Measurements from ENCODE around the gene LRRN4CL. TPM values are rescaled to one million over a fixed set of nuclear protein-coding genes. Genes with fewer than 3 reads are reported as not detected.
"Not testable (repeated sequence)": the region's sequence is repeated elsewhere in the genome, so short reads cannot be mapped to it uniquely, and the experiment has no call there.

Gene LRRN4CL
- polyA plus RNA-seq (ENCODE audit: low read depth in 6 of 6): not detected

DNA sequence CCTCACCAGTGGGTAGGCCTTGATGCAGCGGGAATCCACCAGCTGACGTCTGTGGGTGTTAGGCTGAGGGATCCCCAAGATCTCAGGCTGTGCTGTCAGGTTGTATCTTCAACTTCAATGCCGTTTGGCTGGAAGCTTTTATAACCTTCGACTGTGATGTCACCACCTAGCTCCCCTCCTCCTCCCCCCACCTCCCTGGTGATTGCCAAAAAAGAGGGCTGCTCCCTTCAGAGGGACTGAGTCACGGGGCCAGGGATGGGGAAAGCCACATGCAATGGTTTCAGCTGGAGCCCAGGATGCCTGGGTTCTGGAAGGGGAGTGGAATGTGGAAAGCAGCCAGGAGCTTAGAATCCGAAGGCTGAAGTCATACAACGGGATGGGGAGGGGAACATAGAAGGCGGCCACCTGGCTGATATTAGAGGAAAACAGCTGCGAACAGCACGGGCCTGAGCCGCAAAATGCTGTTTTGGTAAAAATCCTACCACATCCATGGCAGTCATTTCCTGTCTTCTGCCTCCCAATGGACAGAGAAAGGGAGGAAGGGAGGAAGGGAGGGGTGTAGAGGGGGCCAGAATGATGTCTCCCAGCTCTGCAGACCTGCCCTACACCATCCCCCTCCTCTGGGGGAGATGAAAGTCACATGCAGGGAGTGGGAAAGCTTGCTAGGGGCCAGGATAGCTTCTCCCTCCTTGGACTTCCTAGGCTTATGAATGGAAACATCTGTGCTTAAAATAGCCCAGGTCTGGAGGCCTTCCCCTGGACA, at the start of gene LRRN4CL:
TSS of gene LRRN4CL (minus strand) at position 110 of the 763 bp plus-strand sequence. CDS start 1,022 bp downstream, outside the sequence.
- Mint-ChIP-seq H3K36me3 (peaks cover 4 to 8% of the 10 kb centered on the region in 2 donors), H3K27ac (peak within 1 kb of the TSS in 2 of 6 donors; percentile 53 to 76), H3K9me3 (no peaks in the 10 kb centered on the region), H3K27me3 (peaks cover 4 to 21% (median 8%) of the 10 kb centered on the region in 3 donors), H3K4me3 (peak within 1 kb of the TSS in 1 of 8 donors; percentile 83), H3K4me1 (peaks cover 2 to 3% (median 3%) of the 10 kb centered on the region in 3 donors)
- no peak for ATAC-seq (ENCODE audit: low read depth in 2 of 2)
- DNase-seq: no peak

DNA sequence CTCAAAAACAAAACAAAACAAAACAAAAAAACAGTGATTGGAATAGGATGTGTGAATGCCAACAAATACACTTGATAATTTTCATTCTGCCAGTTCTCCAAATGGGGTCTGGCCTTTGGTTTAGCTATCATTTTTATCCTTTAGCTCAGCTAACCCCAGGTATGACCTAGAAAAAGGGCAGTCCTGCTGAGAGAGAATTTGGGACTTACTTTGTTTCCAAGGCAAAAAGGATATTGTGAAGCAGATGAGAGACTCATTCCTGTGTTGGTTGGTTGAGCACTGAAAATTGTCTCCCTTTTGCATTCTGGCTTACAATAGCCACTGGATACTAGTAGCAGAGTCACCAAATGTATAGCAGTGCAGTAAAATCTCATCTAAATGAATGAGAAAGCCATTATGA, 47.9 kb upstream of the LRRN4CL start:
- no peak for ATAC-seq (ENCODE audit: low read depth in 2 of 2)
- H3K4me3 Mint-ChIP-seq: no peak overlapping the region
- DNase-seq: no peak
- no peaks in the 10 kb centered on the region for H3K9me3 Mint-ChIP-seq
- peaks cover 0 to 15% (median 4%) of the 10 kb centered on the region in 3 donors for H3K4me1 Mint-ChIP-seq
- H3K27me3 Mint-ChIP-seq: no peaks in the 10 kb centered on the region
- H3K27ac Mint-ChIP-seq: no peak overlapping the region
- peaks cover 0 to 5% of the 10 kb centered on the region in 2 donors for H3K36me3 Mint-ChIP-seq

DNA sequence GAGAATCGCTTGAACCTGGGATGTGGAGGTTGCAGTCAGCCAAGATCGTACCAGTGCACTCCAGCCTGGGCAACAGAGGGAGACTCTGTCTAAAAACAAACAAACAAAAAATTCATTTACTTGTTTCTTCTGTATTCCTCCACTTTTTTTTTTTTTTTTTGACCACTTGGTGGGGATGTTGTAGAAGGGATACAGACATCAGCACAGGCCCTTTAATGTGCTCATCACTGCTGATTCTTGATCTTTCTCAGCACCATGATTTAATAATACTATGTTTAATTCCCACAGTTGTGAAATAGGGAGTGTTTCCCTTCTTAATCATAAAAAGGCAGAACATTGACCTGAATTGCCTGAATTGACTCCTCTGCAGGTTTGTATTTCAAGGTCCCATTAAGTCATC, 43.5 kb upstream of the LRRN4CL start:
- Mint-ChIP-seq H3K27ac (peak overlapping the region in 2 of 6 donors; percentile 16 to 69), H3K9me3 (no peaks in the 10 kb centered on the region), H3K36me3 (peaks cover 0 to 5% of the 10 kb centered on the region in 2 donors), H3K27me3 (no peaks in the 10 kb centered on the region), H3K4me1 (peaks cover 4 to 34% (median 20%) of the 10 kb centered on the region in 3 donors), H3K4me3 (peak overlapping the region in 1 of 8 donors; percentile 54)
- ATAC-seq (ENCODE audit: low read depth in 2 of 2) (no peak), DNase-seq (no peak)

DNA sequence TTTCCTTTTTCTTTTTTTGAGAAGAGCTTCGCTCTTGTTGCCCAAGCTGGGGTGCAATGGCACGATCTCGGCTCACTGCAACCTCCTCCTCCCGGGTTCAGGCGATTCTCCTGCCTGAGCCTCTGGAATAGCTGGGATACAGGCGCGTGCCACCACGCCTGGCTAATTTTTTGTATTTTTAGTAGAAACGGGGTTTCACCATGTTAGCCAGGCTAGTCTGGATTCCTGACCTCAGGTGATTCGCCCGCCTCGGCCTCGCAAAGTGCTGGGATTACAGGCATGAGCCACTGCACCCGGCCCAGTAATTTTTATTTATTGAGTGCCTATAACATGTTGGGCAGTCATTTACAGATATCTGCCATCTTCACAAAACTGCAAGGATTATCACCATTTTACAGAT, 40.7 kb upstream of the LRRN4CL start:
- DNase-seq; H3K27me3 Mint-ChIP-seq; H3K36me3 Mint-ChIP-seq; ATAC-seq (ENCODE audit: low read depth in 2 of 2); H3K9me3 Mint-ChIP-seq: not testable (repeated sequence)
- Mint-ChIP-seq H3K27ac (peak overlapping the region in 1 of 6 donors; percentile 54), H3K4me3 (peak overlapping the region in 7 of 8 donors; percentile 29 to 100 (median 65)), H3K4me1 (peaks cover 19 to 41% (median 33%) of the 10 kb centered on the region in 3 donors)

DNA sequence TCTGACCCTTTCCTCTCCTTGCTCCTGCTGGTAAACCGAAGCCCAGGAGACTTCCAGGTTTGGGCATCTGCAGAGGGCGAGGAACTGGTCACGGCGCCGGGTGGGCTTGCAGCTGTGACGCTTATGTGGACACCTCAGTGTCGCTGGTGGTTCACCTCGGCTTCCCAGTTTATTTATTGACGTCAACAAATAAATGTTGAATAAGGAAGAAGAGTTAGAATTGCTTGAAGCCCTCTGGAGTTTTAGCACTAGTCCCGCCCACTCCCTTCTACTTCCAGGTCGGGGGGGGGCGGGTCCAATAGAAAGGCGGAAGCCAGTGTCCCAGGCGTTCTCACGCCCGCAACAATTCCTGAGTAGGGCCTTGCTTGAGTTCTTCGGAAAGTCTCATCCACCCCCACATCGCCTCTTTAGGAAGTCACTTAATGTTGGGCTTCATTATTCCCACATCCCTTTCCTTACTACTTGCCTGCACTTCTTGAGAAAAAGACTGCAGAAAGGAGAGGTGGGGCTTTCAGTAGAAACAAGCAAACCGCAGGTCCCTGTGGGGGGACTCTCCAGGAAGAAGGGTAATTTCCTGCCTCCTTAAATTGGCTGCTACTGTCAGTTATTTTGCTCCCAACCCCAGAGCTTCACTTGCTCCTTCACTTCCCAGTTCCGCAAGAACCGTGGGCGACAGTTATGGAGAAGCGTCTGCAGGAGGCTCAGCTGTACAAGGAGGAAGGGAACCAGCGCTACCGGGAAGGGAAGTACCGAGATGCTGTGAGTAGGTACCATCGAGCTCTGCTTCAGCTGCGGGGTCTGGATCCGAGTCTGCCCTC, 39.0 kb upstream of the LRRN4CL start, which contains the start of gene TTC9C:
TSS of gene TTC9C (plus strand) at position 316 of the 818 bp plus-strand sequence. CDS start at position 679, 363 bp downstream.
- H3K36me3 Mint-ChIP-seq: peaks cover 0 to 14% of the 10 kb centered on the region in 2 donors
- peak; percentile 35 to 37 for ATAC-seq (ENCODE audit: low read depth in 2 of 2)
- no peaks in the 10 kb centered on the region for H3K9me3 Mint-ChIP-seq
- peak; percentile 85 for DNase-seq
- no peaks in the 10 kb centered on the region for H3K27me3 Mint-ChIP-seq
- peak within 1 kb of the TSS; percentile 95 to 99 (median 98) for H3K27ac Mint-ChIP-seq
- H3K4me3 Mint-ChIP-seq: peak within 1 kb of the TSS; percentile 90 to 100 (median 98)
- peaks cover 29 to 56% (median 49%) of the 10 kb centered on the region in 3 donors for H3K4me1 Mint-ChIP-seq

DNA sequence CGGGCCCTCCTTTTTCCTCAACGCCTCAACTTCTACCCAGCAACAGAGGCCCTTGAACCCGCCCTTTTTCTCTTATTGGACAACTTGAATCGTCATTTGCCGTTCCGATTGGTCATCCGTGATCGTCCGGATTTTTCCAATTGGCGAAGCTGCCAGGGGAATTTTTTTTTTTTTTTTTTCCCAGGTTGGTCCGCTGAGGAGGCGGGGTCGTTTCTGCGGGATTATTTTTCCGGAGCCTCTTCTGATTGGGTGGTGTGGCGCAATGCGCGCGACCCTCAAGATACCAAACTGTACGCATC, 38.5 kb upstream of the LRRN4CL start:
- H3K4me1 Mint-ChIP-seq: peaks cover 29 to 52% (median 45%) of the 10 kb centered on the region in 3 donors
- no peaks in the 10 kb centered on the region for H3K27me3 Mint-ChIP-seq
- H3K27ac Mint-ChIP-seq: peak overlapping the region; percentile 95 to 99 (median 98)
- ATAC-seq (ENCODE audit: low read depth in 2 of 2) (peak; percentile 57 to 59), DNase-seq (peak; percentile 91)
- peaks cover 0 to 11% of the 10 kb centered on the region in 2 donors for H3K36me3 Mint-ChIP-seq
- peak overlapping the region; percentile 90 to 100 (median 98) for H3K4me3 Mint-ChIP-seq
- no peaks in the 10 kb centered on the region for H3K9me3 Mint-ChIP-seq

DNA sequence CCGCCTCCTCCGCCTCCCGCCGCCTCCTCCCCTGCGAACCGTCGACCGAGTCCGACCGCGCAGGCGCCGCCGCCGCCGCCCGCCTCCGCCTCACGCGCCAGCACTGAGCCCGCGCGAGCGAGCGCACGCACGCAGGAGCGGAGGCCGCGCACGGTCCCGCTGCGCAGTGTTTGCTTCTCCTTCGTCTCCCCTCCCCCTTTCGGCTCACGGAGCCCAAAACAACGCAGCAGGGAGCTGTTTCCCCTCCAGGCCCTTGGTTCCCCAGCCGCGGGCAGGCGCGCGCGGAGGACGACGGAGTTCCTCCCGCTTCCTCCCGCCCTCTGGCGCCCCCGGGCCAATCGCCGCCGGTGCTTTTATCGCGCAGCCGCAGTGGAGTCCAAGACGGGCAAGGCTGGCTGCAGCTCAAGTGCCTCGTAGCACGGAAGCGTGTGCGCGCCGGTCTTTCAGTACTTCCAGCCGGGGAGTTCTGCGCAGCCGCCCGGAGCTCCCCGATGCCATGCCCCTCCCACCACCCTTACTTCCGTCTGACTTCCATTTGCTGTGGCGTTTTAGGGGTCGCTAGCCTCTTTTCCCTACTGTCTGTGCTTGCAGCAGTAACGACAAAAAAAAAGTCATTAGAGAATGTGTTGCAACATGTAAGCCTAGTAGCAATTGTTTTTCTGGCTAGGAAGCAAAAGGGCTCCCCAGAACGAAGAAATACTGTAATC, 38.0 kb upstream of the LRRN4CL start, which contains the start of gene HNRNPUL2:
TSS of gene HNRNPUL2 (minus strand) at position 293 of the 707 bp plus-strand sequence. CDS start 301 bp downstream, outside the sequence.
- DNase-seq (peak; percentile 100), ATAC-seq (ENCODE audit: low read depth in 2 of 2) (peak; percentile 76 to 77)
- Mint-ChIP-seq H3K36me3 (peaks cover 0 to 14% of the 10 kb centered on the region in 2 donors), H3K4me1 (peaks cover 29 to 52% (median 45%) of the 10 kb centered on the region in 3 donors), H3K27me3 (no peaks in the 10 kb centered on the region), H3K27ac (peak within 1 kb of the TSS; percentile 95 to 99 (median 98)), H3K9me3 (no peaks in the 10 kb centered on the region), H3K4me3 (peak within 1 kb of the TSS; percentile 90 to 100 (median 98))

DNA sequence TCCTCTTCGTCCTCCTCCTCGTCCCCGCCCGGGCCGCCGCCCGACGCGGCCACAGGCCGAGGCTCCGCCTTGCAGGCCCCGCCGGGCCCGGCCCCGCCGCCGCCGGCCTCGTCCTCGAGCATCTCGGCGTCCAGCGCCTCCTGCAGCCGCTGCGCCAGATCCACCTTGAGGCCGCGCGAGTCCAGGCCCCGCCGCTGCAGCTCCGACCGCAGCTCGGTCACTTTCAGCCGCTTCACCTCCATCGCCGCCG, 37.5 kb upstream of the LRRN4CL start:
- Mint-ChIP-seq H3K4me1 (peaks cover 29 to 56% (median 45%) of the 10 kb centered on the region in 3 donors), H3K9me3 (no peaks in the 10 kb centered on the region), H3K4me3 (peak overlapping the region; percentile 90 to 100 (median 98)), H3K27me3 (no peaks in the 10 kb centered on the region), H3K36me3 (peaks cover 4 to 14% of the 10 kb centered on the region in 2 donors), H3K27ac (peak overlapping the region in 5 of 6 donors; percentile 56 to 98 (median 98))
- DNase-seq (no peak), ATAC-seq (ENCODE audit: low read depth in 2 of 2) (peak; percentile 0 to 1)

DNA sequence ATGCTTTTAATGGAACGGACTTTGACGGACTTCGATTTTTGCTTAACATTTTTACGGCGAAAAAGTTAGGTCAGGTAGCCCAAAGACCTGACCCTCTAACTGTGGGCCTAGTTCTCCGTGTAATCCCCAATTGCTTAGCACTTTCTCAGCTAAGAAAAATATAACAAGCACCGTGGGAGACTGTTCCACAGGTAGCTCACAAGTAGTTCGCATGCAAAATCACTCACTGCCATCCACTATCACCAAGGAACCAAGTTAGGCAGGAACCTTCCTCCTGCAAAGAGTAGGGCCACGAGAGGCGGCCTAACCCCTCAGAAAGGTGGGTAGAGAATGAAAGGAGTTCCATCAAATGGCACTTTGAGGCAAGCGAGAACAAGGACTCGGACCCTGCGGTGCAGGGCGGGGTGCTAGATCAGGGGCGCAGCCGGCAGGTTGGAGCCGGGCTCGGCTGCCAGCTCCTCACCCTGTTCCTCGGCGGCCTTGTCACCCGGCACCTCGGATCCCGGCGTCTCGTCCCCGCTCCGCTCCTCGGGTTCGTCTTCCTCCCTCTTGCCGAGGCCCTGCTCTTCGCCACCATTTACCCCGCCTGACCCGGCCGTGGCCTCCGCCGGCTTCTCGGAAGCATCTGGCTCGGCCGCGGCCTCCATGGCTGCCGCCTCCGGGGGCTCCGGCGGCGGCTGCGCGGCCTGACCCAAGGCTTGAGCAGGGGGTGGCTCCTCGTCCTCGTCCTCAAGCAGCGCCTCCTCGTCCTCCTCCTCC, 37.0 kb upstream of the LRRN4CL start:
- Mint-ChIP-seq H3K27me3 (no peaks in the 10 kb centered on the region), H3K9me3 (no peaks in the 10 kb centered on the region), H3K36me3 (peaks cover 9 to 14% of the 10 kb centered on the region in 2 donors), H3K4me3 (peak overlapping the region; percentile 90 to 100 (median 98)), H3K4me1 (peaks cover 29 to 57% (median 45%) of the 10 kb centered on the region in 3 donors), H3K27ac (peak overlapping the region; percentile 83 to 98 (median 90))
- ATAC-seq (ENCODE audit: low read depth in 2 of 2) (no peak), DNase-seq (no peak)

DNA sequence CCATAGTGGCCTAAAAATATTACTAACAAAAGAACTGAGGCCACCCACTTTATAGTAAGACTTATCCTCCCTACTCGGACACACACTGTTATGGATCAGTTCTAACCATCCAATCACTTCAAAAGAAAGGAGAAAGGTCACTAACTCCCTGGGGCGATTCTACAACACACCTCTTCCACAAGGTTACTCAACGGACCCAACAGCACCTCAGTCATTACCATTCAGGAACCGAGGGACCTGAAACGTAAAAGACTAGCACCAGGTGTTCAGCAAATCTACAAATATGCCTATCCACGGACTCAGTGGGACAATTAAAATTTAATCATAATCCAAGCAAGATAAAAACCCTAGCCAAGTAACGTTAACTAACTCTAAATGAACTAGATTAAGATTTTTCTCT, 36.3 kb upstream of the LRRN4CL start:
- no peaks in the 10 kb centered on the region for H3K27me3 Mint-ChIP-seq
- H3K4me3 Mint-ChIP-seq: peak overlapping the region; percentile 90 to 100 (median 98)
- no peaks in the 10 kb centered on the region for H3K9me3 Mint-ChIP-seq
- ATAC-seq (ENCODE audit: low read depth in 2 of 2): no peak
- no peak for DNase-seq
- H3K27ac Mint-ChIP-seq: peak overlapping the region; percentile 87 to 98 (median 94)
- peaks cover 9 to 14% of the 10 kb centered on the region in 2 donors for H3K36me3 Mint-ChIP-seq
- peaks cover 29 to 52% (median 45%) of the 10 kb centered on the region in 3 donors for H3K4me1 Mint-ChIP-seq

DNA sequence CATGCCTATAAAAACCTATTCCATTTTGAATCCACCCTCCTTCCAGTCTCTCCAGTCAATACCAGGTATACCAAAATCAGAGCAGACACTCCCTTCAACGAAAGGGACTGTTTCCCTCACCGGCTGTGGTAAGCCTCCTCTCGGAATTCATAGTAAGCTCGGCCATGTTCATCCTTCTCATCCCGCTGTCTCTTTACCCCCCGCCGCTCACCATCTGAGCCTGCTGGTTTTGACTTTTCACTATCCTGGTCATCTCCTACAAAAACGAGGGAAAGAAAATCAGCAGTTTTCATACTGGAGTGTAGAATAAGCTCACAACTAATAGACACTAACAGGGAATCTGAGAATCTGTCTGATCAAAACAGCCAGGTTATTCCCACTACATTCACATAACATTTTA, 34.8 kb upstream of the LRRN4CL start:
- H3K27me3 Mint-ChIP-seq: no peaks in the 10 kb centered on the region

DNA sequence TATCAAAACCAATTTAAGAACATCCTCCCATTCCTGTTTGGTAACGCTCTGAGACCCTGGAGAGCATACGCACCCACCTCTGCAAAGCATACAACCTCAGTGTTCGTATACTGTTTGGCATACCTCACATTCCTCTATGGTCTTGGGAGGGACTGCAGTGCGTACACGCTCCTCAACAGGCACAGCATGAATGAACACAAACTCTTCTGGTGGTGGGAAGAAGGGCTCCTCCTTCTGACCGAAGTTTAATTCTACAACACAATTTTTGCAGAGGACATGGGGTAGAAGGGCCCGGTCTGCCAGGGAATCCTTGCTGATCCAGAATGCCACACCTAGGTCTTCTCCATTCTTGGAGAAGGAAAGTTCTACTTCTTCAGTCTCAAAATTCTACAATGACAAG, 32.7 kb upstream of the LRRN4CL start:
- Mint-ChIP-seq H3K4me1 (peaks cover 29 to 37% (median 30%) of the 10 kb centered on the region in 3 donors), H3K9me3 (no peaks in the 10 kb centered on the region), H3K36me3 (peaks cover 19 to 27% of the 10 kb centered on the region in 2 donors), H3K27me3 (no peaks in the 10 kb centered on the region), H3K27ac (peak overlapping the region in 2 of 6 donors; percentile 58 to 74), H3K4me3 (peak overlapping the region in 2 of 8 donors; percentile 18 to 47)
- ATAC-seq (ENCODE audit: low read depth in 2 of 2): no peak
- no peak for DNase-seq

More for the DNA sequence above, 34.8 kb upstream of the LRRN4CL start:
- Mint-ChIP-seq H3K4me3 (peak overlapping the region in 7 of 8 donors; percentile 4 to 100 (median 90)), H3K36me3 (peaks cover 19 to 21% of the 10 kb centered on the region in 2 donors), H3K4me1 (peaks cover 33 to 42% (median 35%) of the 10 kb centered on the region in 3 donors), H3K9me3 (no peaks in the 10 kb centered on the region), H3K27ac (peak overlapping the region in 3 of 6 donors; percentile 56 to 72 (median 57))
- DNase-seq (no peak), ATAC-seq (ENCODE audit: low read depth in 2 of 2) (no peak)

Data from naive B cell (primary cell).